Lung (tissue), 12 donors: Measurements from ENCODE around the gene ENKD1. TPM values are rescaled to one million over a fixed set of nuclear protein-coding genes. Genes with fewer than 3 reads are reported as not detected.

Source experiments
- ATAC-seq: fragments of 200-7000 bp; cut with Tn5 transposase; one replicate; pipeline ENCODE4 v1.9.1; 2020; ENCODE audit warnings: moderate number of reproducible peaks; ENCODE audit not compliant: insufficient read depth, low FRiP score
- DNase-seq, 3 donors: peaks; one replicate each; pipeline ENCODE4 v3.0.0-alpha.2; 2013 to 2017
- H3K27ac ChIP-seq, 2 donors: one replicate each; pipeline ENCODE4 v1.5.1; 2013; ENCODE audit warnings: mild to moderate bottlenecking in 2 of 2, moderate library complexity in 2 of 2, control low read depth in 1 of 2, inconsistent platforms in 1 of 2, low read depth in 1 of 2, low read length in 1 of 2
- H3K27me3 ChIP-seq, 3 donors: one replicate each; pipeline ENCODE4 v1.5.1; 2013; ENCODE audit warnings: low read length in 2 of 3; ENCODE audit not compliant: control insufficient read depth in 3 of 3, insufficient read depth in 3 of 3
- H3K36me3 ChIP-seq, 4 donors: one replicate each; pipeline ENCODE4 v1.5.1; 2013; ENCODE audit warnings: low read length in 4 of 4, mild to moderate bottlenecking in 1 of 4, moderate library complexity in 1 of 4; ENCODE audit not compliant: control insufficient read depth in 4 of 4, insufficient read depth in 4 of 4
- H3K4me1 ChIP-seq, 5 donors: one replicate each; pipeline ENCODE4 v1.5.1; 2013; ENCODE audit warnings: low read length in 5 of 5, mild to moderate bottlenecking in 2 of 5, moderate library complexity in 1 of 5; ENCODE audit not compliant: control insufficient read depth in 5 of 5, insufficient read depth in 5 of 5
- H3K4me3 ChIP-seq: one replicate; pipeline ENCODE4 v1.5.1; 2013; ENCODE audit warnings: mild to moderate bottlenecking, control low read depth, moderate library complexity
- H3K9ac ChIP-seq, 2 donors: one replicate each; pipeline ENCODE4 v1.5.1; 2013; ENCODE audit warnings: low read length in 2 of 2, control low read depth in 1 of 2; ENCODE audit not compliant: insufficient read depth in 1 of 2
- H3K9me3 ChIP-seq, 4 donors: one replicate each; pipeline ENCODE4 v1.5.1; 2013; ENCODE audit warnings: low read length in 3 of 4, mild to moderate bottlenecking in 1 of 4, moderate library complexity in 1 of 4; ENCODE audit not compliant: control insufficient read depth in 4 of 4, insufficient read depth in 3 of 4
- CTCF ChIP-seq: IDR thresholded peaks from 2 replicates; pipeline ENCODE4 v1.5.1; 2012; ENCODE audit warnings: mild to moderate bottlenecking; ENCODE audit errors: control extremely low read depth, extremely low read depth
- WGBS, 2 donors: extraction: QIAGEN DNeasy Blood & Tissue Kit; methylation state at CpG; one replicate each; pipeline ENCODE4 v1.1.7; 2013; 5-methylcytosine and 5-hydroxymethylcytosine counted together
- polyA plus RNA-seq, 2 donors: library from polyadenylated mRNA; stranded (reverse); fragments of 200-250 nt; gene quantifications; one replicate each; pipeline ENCODE4 v1.2.1, GENCODE V29; 2013
- total RNA-seq, 2 donors: library from RNA; depleted of rRNA in 1 of 2; stranded (reverse); fragments of >200 nt in 1 of 2; gene quantifications; one replicate each; pipeline ENCODE4 v1.2.1, GENCODE V29; 2014 to 2021
- donor health status: control.
- donor health status: control.
- donor health status: Bipolar disorder and iron deficiency.
- donor health status: healthy.
- donor health status: DM: yes; HTN: yes; CAD: no.

ENKD1 gene
- total and polyA plus RNA-seq, 4 donors = 24.4 to 35.9 (median 31.1) TPM

GRCh38 chr16:67632415-67633172 lies 34.0 kb downstream of the ENKD1 start:
- DNase-seq = peak; percentile 38 to 84 (median 71)
- H3K9me3 ChIP-seq = no peaks in the 10 kb centered on the region
- TF ChIP-seq CTCF = no peak
- peaks cover 17 to 40% (median 36%) of the 10 kb centered on the region in 4 donors for H3K36me3 ChIP-seq
- no peaks in the 10 kb centered on the region for H3K27me3 ChIP-seq
- 66 to 75% methylated on average over 7 of the region's 7 CpGs for WGBS, 2 donors
- H3K4me1 ChIP-seq = peaks cover 0 to 12% (median 3%) of the 10 kb centered on the region in 5 donors
- H3K9ac ChIP-seq = no peak overlapping the region
- H3K4me3 ChIP-seq = no peak overlapping the region
- no peak overlapping the region for H3K27ac ChIP-seq
- ATAC-seq = no peak

GRCh38 chr16:67628216-67628615 lies 38.3 kb downstream of the ENKD1 start:
- H3K27ac ChIP-seq = no peak overlapping the region
- ATAC-seq (no peak), DNase-seq (no peak)
- peaks cover 26 to 42% (median 34%) of the 10 kb centered on the region in 4 donors for H3K36me3 ChIP-seq
- no peak overlapping the region for H3K9ac ChIP-seq
- no peaks in the 10 kb centered on the region for H3K9me3 ChIP-seq
- TF ChIP-seq CTCF = no peak
- H3K27me3 ChIP-seq = no peaks in the 10 kb centered on the region
- WGBS, 2 donors = 95% methylated on average over 14 of the region's 14 CpGs
- H3K4me3 ChIP-seq = no peak overlapping the region
- H3K4me1 ChIP-seq = peaks cover 0 to 12% (median 3%) of the 10 kb centered on the region in 5 donors

DNA sequence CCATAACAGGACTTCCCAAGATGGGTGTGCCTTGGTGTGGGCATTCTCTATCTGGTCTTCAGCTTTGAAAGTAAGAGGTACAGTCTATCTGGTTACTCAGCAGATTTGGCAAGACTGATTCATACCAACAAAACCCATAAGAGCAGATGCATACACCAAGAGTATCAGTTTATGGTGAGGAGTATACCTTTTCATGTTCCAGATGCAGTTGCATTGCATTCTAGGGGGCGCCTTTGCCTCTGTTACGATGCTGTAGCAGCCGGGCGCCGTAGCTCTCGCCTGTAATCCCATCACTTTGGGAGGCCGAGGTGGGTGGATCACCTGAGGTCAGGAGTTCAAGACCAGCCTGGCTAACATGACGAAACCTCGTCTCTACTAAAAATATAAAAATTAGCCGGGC lies 52.7 kb downstream of the ENKD1 start:
- H3K4me3 ChIP-seq = no peak overlapping the region
- H3K27ac ChIP-seq = no peak overlapping the region
- H3K9me3 ChIP-seq = no peaks in the 10 kb centered on the region
- 93 to 96% methylated on average over 10 of the region's 10 CpGs for WGBS, 2 donors
- ATAC-seq (no peak), DNase-seq (no peak)
- no peak for TF ChIP-seq CTCF
- no peak overlapping the region for H3K9ac ChIP-seq
- H3K4me1 ChIP-seq = no peaks in the 10 kb centered on the region
- H3K36me3 ChIP-seq = peaks cover 21 to 30% (median 24%) of the 10 kb centered on the region in 4 donors
- H3K27me3 ChIP-seq = no peaks in the 10 kb centered on the region

Other genes with a start within 250 kb of the ENKD1 start
- 1 to 10 TPM; 6.5 to 6.8 TPM for gene HSD11B2, start 235.6 kb downstream of the ENKD1 start, total RNA-seq
- gene HSD11B2, start 235.6 kb downstream of the ENKD1 start, polyA plus RNA-seq = 10 to 100 TPM in 1 of 2 donors, 1 to 10 TPM in 1; 2.6 to 39.8 TPM
- 100 to 1,000 TPM in 1 of 2 donors, 10 to 100 TPM in 1; 87.2 to 185 TPM for gene ATP6V0D1, start 185.6 kb downstream of the ENKD1 start, total RNA-seq
- gene ATP6V0D1, start 185.6 kb downstream of the ENKD1 start, polyA plus RNA-seq = 100 to 1,000 TPM in 1 of 2 donors, 10 to 100 TPM in 1; 39.6 to 249 TPM
- 1 to 10 TPM in 1 of 2 donors, not detected in 1; 1.4 TPM for gene AGRP, start 183.2 kb downstream of the ENKD1 start, total RNA-seq
- 1 to 10 TPM in 1 of 2 donors, under 1 TPM in 1; 0.97 to 8.3 TPM for gene AGRP, start 183.2 kb downstream of the ENKD1 start, polyA plus RNA-seq
- gene RIPOR1, start 137.9 kb downstream of the ENKD1 start, total RNA-seq = 100 to 1,000 TPM in 1 of 2 donors, 10 to 100 TPM in 1; 85.1 to 122 TPM
- gene RIPOR1, start 137.9 kb downstream of the ENKD1 start, polyA plus RNA-seq = 10 to 100 TPM; 44.1 to 55.6 TPM
- gene CTCF, start 104.2 kb downstream of the ENKD1 start, total RNA-seq = 10 to 100 TPM; 28.5 to 54.2 TPM
- 10 to 100 TPM; 16.7 to 18.1 TPM for gene CTCF, start 104.2 kb downstream of the ENKD1 start, polyA plus RNA-seq
- gene CARMIL2, start 21.6 kb downstream of the ENKD1 start, total RNA-seq = 1 to 10 TPM; 1.2 to 2.9 TPM
- 1 to 10 TPM; 1.7 to 2.5 TPM for gene CARMIL2, start 21.6 kb downstream of the ENKD1 start, polyA plus RNA-seq
- 10 to 100 TPM; 13.4 to 19.7 TPM for gene ACD, start 6.5 kb downstream of the ENKD1 start, total RNA-seq
- gene ACD, start 6.5 kb downstream of the ENKD1 start, polyA plus RNA-seq = 10 to 100 TPM; 13.2 to 18.4 TPM
- 1 to 10 TPM; 1.4 to 6.2 TPM for gene PARD6A, start 5.8 kb downstream of the ENKD1 start, total RNA-seq
- 1 to 10 TPM; 4.4 to 5.0 TPM for gene PARD6A, start 5.8 kb downstream of the ENKD1 start, polyA plus RNA-seq
- 1 to 10 TPM; 6.1 to 6.4 TPM for gene C16orf86, start 64 bp upstream of the ENKD1 start, total RNA-seq
- gene C16orf86, start 64 bp upstream of the ENKD1 start, polyA plus RNA-seq = 1 to 10 TPM; 3.7 to 4.4 TPM
- gene GFOD2, start 52.6 kb upstream of the ENKD1 start, total RNA-seq = 10 to 100 TPM; 18.4 to 26.3 TPM
- gene GFOD2, start 52.6 kb upstream of the ENKD1 start, polyA plus RNA-seq = 10 to 100 TPM; 10.1 to 13.7 TPM
- gene RANBP10, start 139.8 kb upstream of the ENKD1 start, total RNA-seq = 10 to 100 TPM; 18.8 to 23.0 TPM
- gene RANBP10, start 139.8 kb upstream of the ENKD1 start, polyA plus RNA-seq = 1 to 10 TPM; 6.7 to 9.7 TPM
- gene TSNAXIP1, start 140.1 kb upstream of the ENKD1 start, total RNA-seq = 1 to 10 TPM; 5.0 to 8.7 TPM
- gene TSNAXIP1, start 140.1 kb upstream of the ENKD1 start, polyA plus RNA-seq = 1 to 10 TPM; 4.1 to 5.0 TPM
- gene THAP11, start 175.6 kb upstream of the ENKD1 start, total RNA-seq = 10 to 100 TPM; 27.8 to 31.1 TPM
- gene THAP11, start 175.6 kb upstream of the ENKD1 start, polyA plus RNA-seq = 10 to 100 TPM in 1 of 2 donors, 1 to 10 TPM in 1; 9.6 to 21.5 TPM
- 10 to 100 TPM; 49.7 to 98.9 TPM for gene NUTF2, start 180.2 kb upstream of the ENKD1 start, total RNA-seq
- 100 to 1,000 TPM; 104 to 164 TPM for gene NUTF2, start 180.2 kb upstream of the ENKD1 start, polyA plus RNA-seq
- 10 to 100 TPM; 28.5 to 35.4 TPM for gene CENPT, start 180.9 kb upstream of the ENKD1 start, total RNA-seq
- gene CENPT, start 180.9 kb upstream of the ENKD1 start, polyA plus RNA-seq = 10 to 100 TPM; 30.6 to 47.5 TPM
- 10 to 100 TPM; 41.9 to 60.5 TPM for gene EDC4, start 206.3 kb upstream of the ENKD1 start, total RNA-seq
- 10 to 100 TPM; 33.5 to 37.0 TPM for gene EDC4, start 206.3 kb upstream of the ENKD1 start, polyA plus RNA-seq
- 1 to 10 TPM; 2.1 to 5.8 TPM for gene NRN1L, start 218.1 kb upstream of the ENKD1 start, total RNA-seq
- gene NRN1L, start 218.1 kb upstream of the ENKD1 start, polyA plus RNA-seq = 1 to 10 TPM; 1.1 to 5.0 TPM
- 10 to 100 TPM; 11.8 to 32.9 TPM for gene PSKH1, start 226.5 kb upstream of the ENKD1 start, total RNA-seq
- 10 to 100 TPM; 17.9 to 24.5 TPM for gene PSKH1, start 226.5 kb upstream of the ENKD1 start, polyA plus RNA-seq